GM23338 (cell line): ENCODE results near the gene MSGN1.

ENCODE experiments used
- CREB1 ChIP-seq: fragments of 250-450 bp; sonication (Bioruptor Pico); IDR thresholded peaks from 2 replicates; pipeline ENCODE4 v1.5.0; 2020; ENCODE audit warnings: low read depth, mild to moderate bottlenecking, moderate library complexity
- EZH2 ChIP-seq: fragments of 200-600 bp; sonication (generic); IDR thresholded peaks from one replicate; pipeline ENCODE4 v1.8.0; 2017; ENCODE audit warnings: antibody characterized with exemption, mild to moderate bottlenecking, low read depth; ENCODE audit not compliant: unreplicated experiment
- EZH2phosphoT487 ChIP-seq: fragments of 200-600 bp; sonication (generic); IDR thresholded peaks from one replicate; pipeline ENCODE4 v1.8.1; 2018; ENCODE audit warnings: antibody characterized with exemption; ENCODE audit not compliant: unreplicated experiment
- JUNB ChIP-seq: IDR thresholded peaks from one replicate; pipeline ENCODE4 v1.6.1; 2016; ENCODE audit warnings: antibody characterized with exemption; ENCODE audit not compliant: unreplicated experiment
- POLR2AphosphoS5 ChIP-seq: IDR thresholded peaks from 2 replicates; pipeline ENCODE4 v1.6.1; 2016; ENCODE audit warnings: antibody characterized with exemption, low read depth
- STAT1 ChIP-seq: IDR thresholded peaks from one replicate; pipeline ENCODE4 v1.6.1; 2016; ENCODE audit warnings: antibody characterized with exemption; ENCODE audit not compliant: unreplicated experiment
- ZNF114 ChIP-seq: fragments of 250-450 bp; sonication (Bioruptor Pico); IDR thresholded peaks from 2 replicates; pipeline ENCODE4 v1.5.0; 2020; ENCODE audit warnings: mild to moderate bottlenecking, moderate library complexity
- ZNF331 ChIP-seq: fragments of 250-450 bp; sonication (Bioruptor Pico); IDR thresholded peaks from 2 replicates; pipeline ENCODE4 v1.5.0; 2020; ENCODE audit warnings: low read depth, mild to moderate bottlenecking, moderate library complexity
- TF ChIP-seq, protein P1 (sequence below), 2 experiments: fragments of 200-600 bp in 1 of 2; sonication (generic) in 1 of 2; conservative IDR thresholded peaks; 2 replicates each; pipeline versions ENCODE4 v1.5.1 to v1.6.1; 2016 to 2017; ENCODE audit warnings: antibody characterized with exemption in 2 of 2, low read depth in 2 of 2, mild to moderate bottlenecking in 2 of 2, moderate library complexity in 1 of 2
- TF ChIP-seq, protein P2 (sequence below): IDR thresholded peaks from one replicate; pipeline ENCODE4 v1.6.1; 2018; ENCODE audit warnings: antibody characterized with exemption; ENCODE audit not compliant: unreplicated experiment
- TF ChIP-seq, protein P3 (sequence below): IDR thresholded peaks from 2 replicates; pipeline ENCODE4 v1.6.1; 2016; ENCODE audit warnings: antibody characterized with exemption

DNA sequence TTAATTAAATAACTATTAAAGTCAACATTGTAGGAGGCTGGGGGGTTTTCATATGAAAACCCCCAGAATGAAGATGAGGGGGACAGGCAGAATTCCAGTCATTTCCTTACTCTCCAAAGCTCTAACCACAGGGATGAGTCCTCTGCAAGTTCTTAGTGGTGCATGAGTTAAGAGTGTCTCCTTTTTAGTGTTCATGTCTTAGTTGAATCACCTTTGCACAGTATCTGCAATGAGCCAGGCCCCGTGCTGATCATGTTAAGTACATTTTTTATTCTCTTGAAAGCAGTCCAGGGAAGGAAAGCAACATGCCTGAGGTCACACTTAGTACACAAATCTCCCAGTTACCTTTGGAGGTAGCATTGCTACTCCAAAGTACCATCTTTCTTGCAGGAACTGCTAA, 25.7 kb upstream of the MSGN1 start:
- TF ChIP-seq, protein P1, sequence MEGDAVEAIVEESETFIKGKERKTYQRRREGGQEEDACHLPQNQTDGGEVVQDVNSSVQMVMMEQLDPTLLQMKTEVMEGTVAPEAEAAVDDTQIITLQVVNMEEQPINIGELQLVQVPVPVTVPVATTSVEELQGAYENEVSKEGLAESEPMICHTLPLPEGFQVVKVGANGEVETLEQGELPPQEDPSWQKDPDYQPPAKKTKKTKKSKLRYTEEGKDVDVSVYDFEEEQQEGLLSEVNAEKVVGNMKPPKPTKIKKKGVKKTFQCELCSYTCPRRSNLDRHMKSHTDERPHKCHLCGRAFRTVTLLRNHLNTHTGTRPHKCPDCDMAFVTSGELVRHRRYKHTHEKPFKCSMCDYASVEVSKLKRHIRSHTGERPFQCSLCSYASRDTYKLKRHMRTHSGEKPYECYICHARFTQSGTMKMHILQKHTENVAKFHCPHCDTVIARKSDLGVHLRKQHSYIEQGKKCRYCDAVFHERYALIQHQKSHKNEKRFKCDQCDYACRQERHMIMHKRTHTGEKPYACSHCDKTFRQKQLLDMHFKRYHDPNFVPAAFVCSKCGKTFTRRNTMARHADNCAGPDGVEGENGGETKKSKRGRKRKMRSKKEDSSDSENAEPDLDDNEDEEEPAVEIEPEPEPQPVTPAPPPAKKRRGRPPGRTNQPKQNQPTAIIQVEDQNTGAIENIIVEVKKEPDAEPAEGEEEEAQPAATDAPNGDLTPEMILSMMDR (conservative IDR thresholded peaks at IDR 0.05; ENCODE audit: low read depth in 2 of 2) = no peak
- TF ChIP-seq ZNF331 (no peak), CREB1 (CRISPR knock-in tag) (no peak), POLR2AphosphoS5 (no peak), EZH2phosphoT487 (no peak), EZH2 (no peak), STAT1 (no peak), JUNB (no peak), ZNF114 (CRISPR knock-in tag) (no peak)
- TF ChIP-seq, protein P2, sequence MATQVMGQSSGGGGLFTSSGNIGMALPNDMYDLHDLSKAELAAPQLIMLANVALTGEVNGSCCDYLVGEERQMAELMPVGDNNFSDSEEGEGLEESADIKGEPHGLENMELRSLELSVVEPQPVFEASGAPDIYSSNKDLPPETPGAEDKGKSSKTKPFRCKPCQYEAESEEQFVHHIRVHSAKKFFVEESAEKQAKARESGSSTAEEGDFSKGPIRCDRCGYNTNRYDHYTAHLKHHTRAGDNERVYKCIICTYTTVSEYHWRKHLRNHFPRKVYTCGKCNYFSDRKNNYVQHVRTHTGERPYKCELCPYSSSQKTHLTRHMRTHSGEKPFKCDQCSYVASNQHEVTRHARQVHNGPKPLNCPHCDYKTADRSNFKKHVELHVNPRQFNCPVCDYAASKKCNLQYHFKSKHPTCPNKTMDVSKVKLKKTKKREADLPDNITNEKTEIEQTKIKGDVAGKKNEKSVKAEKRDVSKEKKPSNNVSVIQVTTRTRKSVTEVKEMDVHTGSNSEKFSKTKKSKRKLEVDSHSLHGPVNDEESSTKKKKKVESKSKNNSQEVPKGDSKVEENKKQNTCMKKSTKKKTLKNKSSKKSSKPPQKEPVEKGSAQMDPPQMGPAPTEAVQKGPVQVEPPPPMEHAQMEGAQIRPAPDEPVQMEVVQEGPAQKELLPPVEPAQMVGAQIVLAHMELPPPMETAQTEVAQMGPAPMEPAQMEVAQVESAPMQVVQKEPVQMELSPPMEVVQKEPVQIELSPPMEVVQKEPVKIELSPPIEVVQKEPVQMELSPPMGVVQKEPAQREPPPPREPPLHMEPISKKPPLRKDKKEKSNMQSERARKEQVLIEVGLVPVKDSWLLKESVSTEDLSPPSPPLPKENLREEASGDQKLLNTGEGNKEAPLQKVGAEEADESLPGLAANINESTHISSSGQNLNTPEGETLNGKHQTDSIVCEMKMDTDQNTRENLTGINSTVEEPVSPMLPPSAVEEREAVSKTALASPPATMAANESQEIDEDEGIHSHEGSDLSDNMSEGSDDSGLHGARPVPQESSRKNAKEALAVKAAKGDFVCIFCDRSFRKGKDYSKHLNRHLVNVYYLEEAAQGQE = no peak
- TF ChIP-seq, protein P3, sequence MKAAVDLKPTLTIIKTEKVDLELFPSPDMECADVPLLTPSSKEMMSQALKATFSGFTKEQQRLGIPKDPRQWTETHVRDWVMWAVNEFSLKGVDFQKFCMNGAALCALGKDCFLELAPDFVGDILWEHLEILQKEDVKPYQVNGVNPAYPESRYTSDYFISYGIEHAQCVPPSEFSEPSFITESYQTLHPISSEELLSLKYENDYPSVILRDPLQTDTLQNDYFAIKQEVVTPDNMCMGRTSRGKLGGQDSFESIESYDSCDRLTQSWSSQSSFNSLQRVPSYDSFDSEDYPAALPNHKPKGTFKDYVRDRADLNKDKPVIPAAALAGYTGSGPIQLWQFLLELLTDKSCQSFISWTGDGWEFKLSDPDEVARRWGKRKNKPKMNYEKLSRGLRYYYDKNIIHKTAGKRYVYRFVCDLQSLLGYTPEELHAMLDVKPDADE = no peak
